HG02885 (cell line): ENCODE data around the gene SLC35B2.
A peak's percentile ranks its signal among the peaks of the same experiment; 100 is the strongest.

Source experiments
- ATAC-seq: cut with Tn5 transposase; IDR thresholded peaks from one replicate; pipeline ENCODE4 v1.9.1; 2021; ENCODE audit warnings: mild to moderate bottlenecking; ENCODE audit not compliant: unreplicated experiment, poor library complexity

SLC35B2 gene

DNA sequence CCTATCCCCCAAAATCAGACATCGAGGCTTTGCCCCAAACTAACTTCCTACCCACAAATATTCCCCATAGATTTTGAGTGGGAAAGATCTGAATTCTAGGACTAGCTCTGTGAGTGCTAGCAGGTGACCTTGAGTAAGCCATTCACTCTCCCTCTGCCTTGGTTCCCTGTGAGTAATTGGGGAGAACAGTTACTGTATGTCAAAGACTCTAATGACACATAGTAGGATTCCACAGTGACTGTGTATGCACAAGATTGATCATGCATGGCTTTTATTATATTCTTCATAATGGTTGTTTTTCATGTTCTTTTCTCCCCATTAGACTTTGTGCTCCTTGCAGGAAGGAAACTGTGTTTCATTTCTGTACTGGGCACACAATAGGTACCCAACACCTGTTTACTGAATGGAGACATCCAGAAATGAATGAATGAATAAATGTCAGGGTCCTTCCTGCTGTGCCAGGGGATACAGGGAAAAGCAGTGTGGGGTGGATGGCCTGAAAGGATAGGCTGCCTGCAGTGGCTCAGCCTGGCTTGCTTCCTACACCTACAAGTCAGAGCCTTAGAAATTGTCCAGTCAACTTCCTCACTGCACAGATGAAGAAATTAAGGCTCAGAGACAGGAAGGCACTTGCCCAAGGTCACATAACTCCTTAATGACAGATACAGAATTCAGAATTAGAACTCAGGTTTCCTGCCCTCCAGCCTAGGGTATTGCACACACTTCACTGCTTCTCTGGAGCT, 12.0 kb upstream of the SLC35B2 start:
- ATAC-seq = no peak

DNA sequence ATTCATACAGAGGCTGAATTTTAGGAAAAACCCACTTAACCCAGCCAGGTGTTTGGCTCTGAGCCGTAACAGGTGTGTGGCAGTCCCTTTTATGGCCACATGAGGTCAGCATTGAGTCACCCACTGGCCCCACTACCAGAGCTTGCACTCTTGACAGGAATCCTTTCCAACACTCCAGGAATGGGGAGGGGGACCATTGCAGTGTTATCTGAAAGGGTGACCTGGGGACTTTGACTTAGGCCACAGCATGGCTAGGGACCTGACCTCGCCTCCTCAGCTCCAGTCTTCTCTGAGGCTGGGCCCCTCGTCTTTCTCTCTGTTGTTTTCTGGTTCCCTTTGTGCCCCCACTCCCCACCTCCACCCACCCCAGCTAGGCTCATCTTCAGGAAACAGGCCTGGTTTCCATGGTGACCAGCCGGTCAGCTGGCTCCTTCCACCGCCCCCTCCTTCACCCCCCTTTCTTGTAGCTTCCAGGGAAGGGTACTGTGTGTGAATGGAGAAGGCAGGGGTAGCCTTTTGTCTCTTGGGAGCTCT, 10.8 kb upstream of the SLC35B2 start:
- no peak for ATAC-seq

DNA sequence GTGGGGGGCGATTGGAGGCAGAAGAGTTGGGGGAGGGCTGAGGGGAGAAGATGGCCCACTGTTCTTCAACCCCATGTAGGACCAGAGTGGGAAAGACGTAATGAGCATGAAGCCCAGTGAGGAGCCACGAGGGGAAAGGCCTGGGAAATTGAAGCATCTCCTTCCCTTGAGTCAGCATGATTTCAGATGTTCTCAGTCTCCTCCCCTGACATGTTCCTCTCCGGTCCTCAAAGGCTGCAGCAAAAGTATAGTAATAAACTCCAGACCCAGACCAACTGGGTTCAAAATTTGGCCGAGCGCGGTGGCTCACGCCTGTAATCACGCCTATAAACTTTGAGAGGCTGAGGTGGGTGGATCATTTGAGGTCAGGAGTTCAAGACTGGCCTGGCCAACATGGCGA, 9.9 kb upstream of the SLC35B2 start:
- no peak for ATAC-seq

DNA sequence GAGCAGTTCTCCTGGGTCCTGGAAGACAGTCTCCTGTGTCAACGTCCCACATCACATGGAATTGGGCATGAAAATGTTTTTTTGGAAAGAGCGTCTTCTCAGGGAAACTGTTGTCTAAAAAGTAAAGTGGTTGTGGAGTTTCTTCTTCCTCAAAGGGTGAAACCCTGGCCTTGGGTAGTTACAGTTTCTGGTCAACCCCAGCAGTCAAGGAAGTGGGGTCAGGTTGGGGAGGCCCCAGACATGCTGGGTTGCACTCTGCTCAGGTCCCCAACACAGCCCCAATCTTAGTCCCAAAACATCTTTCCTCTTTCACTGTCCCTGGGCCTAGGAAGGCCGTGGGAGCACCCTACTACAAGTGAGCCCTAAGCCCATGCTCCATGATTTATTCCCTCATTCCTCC, 9.0 kb upstream of the SLC35B2 start:
- ATAC-seq = peak; percentile 37

DNA sequence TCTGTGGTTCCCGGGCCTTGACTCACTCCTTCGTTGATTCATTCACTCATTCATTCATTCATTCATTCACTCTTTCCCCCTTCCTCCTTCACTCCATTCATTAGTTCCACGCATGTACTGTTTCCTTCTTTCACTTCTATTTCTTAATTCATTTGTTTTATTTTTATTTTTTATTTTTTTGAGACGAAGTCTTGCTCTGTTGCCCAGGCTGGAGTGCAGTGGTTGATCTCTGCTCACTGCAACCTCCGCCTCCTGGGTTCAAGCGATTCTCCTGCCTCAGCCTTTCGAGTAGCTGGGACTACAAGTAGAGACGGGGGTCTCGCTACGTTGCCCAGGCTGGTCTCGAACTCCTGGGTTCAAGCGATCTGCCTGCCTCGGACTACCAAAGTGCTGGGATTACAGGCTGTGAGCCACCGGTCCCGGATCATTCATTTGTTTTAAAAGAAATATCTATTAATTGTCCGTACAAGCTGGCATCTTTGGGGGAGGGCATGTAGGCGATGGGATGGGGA, 8.4 kb upstream of the SLC35B2 start:
- no peak for ATAC-seq

DNA sequence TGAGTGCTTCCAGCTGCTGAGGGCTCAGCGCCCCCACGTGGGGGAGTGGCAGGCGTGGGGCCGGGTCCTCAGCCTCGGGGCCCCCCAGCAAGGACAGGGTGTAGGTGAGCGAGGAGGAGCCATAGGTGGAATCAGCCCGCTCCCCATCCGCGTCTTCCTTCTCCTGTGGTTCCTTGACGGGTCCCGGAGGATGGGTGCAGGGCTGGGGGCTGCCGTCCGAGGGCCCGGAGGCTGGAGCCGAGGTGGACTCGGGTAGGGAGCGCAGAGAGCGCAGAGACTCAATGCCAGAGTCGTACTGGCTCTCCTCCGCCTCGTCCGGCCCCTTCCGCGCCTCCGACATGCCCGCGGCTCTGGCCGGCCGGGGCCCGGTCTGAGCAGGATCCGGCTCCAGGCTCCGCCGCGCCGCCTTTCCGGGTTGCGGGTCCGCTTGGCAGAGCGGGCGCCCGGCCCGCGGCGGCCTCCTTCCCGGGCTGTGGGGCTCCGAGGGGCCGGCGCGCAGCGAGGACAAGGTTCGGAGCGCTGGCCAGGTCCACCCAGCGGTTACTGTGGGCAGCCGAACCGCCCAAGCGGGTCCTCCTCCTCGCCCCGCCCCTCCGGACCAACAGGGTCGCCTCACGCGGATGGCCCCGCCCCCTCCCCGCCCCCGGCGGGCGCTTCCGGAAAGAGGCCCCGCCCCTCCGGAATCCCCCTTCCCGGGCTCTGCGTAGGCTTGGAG, 7.8 kb upstream of the SLC35B2 start, which contains the start of gene NFKBIE:
NFKBIE (minus strand) TSS at position 545 of the 715 bp plus-strand sequence; CDS start at position 340, 205 bp downstream.
- ATAC-seq = peak; percentile 45

DNA sequence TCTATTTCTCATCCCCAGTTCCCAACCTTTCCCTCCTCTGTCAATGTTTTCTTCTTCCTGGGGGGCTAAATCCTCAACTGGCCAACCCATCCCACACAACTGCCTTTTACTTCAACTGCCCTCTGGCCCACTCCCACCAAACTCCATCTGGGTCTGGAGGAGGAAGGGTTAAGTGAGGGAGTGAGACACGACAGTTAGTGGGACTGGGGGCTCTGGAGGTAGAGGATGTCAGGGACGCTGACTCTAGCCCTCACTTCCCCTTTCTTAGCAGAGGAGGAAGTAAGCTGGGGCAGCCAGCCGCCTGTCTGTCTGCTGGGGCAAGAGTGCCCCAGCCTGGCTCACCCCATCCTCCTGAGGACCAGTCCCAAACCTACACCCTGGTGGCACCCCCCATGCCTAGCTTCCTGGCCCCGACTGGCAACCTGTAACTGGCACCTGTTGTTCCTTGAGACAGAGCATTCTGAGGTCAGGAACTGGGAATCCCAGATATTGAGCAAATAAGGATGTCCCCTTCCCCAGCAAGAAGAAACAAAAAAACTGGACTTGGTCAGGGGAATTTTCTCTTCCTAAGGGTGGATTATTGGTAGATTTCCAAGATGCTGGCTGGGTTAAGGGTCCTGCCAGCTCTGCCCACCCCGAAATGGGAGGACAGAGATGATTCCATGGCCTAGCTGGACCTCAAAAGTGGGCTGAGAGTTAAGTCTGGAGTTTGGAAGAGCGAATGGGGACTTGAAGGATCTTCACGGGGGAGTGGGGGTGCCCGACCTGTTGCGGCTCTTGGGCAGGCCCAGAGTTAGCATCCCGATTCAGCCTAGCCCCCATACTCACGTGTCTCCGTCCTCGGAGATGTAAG, 7.1 kb upstream of the SLC35B2 start:
- peak; percentile 26 for ATAC-seq

DNA sequence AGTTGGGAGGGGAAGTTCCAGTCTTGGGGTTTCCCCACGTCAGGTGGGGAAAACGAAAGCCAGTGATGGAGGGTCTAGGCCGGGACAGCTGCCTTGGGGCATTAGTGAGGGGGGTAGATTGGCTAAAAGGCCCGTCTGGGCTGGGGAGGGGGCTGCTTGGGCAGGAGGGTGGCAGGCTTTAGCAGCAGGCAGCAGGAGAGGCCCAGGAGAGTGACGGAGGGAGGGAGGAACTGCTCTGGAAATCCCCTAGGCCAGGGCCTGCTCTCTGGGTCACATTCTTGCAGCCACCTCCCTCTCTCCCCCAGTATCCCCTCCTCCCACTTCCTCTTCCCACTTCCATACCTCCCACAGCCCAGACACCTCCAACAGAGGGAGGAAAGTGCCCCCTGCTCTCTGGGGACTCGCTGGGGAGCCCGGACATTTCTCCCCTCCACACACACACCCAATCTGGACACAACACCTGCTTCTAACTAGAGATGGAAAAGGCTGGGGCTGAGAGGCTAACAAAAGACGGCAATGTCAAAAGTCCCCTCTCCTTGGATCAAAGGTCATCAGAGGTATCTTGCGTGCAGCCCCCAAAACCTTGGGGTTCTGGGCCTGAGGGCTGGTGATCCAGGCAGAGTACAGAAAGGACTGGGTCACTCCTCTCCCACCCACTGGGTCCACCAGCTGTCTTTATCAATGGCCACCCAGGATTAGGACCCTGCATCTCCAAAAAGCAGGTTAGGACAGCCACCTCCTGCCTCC, 6.2 kb upstream of the SLC35B2 start:
- peak; percentile 17 for ATAC-seq

DNA sequence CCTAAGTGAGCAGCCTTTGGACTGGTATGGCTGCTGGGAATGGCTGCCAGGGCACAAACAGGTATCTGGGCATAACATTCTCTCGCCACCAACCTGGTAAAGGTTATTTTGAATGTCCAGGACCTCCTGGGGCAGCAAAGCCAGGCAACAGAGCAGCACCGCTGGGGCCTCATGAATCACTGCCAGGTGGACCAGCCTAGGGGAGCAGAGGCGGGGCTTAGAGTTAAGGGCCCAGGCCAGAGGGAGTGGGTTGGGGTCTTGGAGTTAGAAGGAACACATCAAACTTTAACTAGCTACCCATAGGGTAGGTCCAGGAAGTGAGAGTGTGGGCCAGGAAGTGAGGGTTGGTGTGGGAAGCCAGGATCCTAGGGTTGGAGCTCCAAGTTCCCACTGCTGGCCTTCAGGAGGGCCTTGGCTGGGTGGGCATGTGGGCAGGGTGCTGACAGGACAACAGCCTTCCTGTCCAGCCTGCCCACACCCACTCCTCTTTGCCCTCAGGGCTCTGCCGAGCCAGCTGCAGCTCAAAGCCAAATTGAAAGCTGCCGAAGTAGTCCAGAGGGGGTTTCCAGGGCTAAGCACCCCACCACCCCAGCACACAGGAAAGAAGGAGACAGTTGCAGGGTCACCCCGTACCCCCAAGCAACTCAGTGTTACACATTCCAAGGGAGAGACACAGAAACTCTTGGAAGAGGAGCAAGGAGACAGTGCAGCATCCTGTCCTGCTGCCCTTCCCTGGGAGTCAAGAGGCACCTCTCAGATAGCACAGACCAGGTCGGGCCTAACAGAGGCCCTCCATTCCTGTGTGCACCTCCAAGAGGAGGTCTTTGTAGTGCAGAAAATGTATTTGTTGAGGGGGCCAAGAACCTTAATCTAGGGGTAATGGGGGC, 5.4 kb upstream of the SLC35B2 start:
- no peak for ATAC-seq

DNA sequence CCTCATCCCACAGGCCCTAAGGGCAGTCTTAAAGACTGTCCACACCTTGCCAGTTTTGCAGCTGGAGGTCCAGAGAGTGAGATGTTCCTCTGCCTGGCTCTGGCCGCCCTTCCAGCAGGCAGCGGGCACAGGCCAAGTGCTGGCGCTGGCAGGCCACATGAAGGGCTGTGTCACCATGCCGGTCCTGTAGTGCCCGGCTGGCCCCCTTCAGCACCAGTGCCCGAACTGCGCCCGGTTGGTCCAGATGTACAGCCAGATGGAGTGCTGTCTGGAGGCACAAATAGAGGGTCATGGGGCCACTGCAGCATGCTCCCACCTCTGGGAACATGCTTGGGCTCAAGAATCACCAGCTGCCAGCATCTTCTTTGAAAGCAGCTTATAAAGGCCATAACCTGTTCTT, 4.3 kb upstream of the SLC35B2 start:
- no peak for ATAC-seq

DNA sequence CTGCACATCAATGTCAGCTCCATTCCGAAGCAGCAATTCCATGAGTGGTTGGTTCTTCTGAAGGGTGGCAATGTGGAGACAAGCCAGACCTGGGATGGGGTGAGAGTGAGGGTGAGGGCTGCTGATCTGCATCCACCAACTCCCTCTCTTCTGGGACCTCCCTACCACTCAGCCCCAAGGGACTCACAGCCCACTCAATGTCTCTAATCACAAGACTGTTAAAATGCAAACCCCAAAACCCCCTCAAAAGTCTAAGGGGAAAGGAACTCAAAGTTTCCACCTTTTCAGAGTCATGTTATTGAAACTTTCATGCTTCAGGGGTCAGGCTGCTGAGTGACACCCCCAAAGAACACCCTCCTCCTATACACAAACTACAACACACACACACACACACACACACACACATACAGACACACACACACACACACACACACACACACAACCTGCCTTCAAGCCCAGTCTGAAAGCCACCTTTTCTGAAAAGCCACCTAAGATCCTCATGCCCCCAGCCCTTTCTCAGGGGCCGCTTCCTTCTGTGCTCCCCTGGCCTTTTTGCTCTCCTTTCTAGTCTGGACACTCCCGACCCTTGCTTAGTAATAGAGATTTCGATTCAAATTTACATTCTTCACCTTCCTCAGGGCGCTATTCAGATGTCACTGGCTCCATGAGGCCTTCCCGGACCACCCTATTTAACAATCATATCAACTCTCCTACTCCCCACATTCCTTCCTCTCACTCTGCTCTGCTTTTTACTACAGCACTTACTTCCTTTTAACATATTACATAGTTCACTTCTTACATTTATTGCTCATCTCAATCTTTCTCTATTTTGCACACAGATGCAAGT, 3.3 kb upstream of the SLC35B2 start:
- no peak for ATAC-seq

DNA sequence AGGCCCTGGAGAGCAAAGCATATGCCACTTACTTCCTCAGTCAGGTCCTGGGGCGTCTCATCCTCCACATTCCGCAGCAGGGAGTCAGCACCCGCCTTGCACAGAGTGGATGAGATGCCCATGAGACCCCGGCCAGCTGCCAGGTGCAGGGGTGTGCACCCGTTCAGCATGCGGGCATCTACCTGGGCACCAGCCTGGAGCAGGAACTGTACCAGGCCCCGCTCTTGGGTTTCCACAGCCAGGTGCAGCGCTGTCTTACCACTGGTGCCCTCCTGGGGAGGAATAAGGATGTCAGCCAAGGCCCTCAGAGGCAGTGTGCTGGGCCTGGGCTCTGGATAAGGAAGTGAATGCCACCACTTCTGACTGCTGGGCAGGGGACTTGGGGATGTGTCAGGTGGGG, 2.7 kb upstream of the SLC35B2 start:
- ATAC-seq = no peak

DNA sequence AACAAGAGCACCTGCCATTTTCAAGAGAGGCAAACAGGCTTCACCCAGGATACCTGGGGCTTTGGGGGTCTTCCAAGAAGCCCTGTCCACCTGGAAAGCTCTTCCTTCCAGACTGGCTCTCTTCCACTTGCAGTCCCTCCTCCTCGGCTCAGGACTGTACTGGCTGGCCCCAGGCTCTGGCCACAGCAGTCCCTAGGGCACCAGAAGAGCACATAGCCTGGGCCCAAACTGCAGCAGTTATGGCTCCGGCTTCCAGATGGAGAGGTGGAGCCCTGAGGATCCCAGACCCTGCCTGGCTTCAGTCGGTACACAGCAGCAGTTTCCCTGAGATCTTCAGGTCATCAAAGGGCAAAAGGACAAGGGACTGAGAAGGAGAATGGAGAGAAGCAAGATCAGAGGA, 1.6 kb upstream of the SLC35B2 start:
- ATAC-seq = no peak

DNA sequence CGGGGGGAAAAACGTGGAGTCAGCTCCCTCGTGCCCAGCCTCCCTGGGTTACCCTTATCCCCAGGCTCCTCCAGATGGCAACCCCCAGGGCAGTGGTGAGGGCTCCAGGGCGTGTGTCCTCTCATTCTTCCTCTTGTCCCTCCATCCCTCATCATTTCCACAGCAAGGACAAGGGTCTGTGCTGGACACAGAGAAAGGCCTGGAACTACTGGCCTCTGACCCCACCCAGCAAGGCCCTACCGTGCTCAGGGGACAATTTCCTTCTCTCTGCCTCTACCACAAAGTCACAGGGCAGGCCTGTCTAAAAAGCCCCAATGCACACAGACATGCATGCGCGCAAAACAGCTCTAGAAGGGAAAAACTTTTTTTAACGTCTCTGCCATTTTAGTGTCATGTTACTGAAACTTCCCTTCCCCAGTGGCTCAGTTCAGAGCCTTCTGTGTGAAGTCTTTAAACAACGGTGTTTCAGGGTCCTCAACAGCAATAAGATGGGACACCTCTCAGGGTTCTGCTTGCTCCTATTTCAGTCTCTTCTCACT, 1.1 kb upstream of the SLC35B2 start:
- no peak for ATAC-seq

DNA sequence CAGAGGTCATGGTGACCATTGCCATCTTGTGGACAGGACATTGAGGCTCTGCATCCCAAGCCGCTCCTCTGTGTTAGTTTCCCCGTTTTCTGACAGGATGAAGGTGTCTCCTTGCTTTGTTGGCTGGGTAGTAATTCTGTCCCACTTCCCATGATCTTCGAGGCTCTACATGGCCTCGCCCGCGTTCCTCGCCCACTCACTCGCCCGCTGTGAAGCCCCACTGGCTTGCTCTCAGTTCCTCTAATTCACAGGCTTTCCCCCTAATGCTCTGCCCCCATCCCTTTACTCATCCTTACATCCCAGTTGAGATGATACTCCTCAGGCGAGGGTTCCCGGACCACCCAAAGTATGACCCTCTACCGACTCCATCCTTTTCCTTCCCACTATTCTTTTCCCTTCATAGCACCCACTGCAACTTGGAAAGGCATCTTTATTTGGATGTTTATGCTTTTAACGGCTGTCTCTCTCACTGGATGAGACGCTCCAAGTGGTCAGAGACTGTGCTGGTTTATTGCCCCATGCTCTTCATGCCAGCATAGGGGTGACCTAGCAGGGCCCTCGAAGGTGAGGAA, 511 bp upstream of the SLC35B2 start:
- ATAC-seq = peak; percentile 13

DNA sequence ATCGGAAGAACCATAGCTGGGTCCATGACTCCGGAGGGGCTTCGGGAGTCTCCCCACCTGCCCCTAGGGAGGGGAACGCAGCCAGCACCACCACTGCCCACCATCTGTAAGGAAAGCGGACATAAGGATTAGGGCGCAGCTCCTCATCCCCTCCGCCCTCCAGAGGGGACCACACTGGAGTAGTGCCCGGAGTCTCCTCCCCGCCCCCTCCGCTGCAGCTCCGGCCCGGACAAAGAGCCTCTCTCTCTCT, 628 bp downstream of the SLC35B2 start:
- no peak for ATAC-seq

DNA sequence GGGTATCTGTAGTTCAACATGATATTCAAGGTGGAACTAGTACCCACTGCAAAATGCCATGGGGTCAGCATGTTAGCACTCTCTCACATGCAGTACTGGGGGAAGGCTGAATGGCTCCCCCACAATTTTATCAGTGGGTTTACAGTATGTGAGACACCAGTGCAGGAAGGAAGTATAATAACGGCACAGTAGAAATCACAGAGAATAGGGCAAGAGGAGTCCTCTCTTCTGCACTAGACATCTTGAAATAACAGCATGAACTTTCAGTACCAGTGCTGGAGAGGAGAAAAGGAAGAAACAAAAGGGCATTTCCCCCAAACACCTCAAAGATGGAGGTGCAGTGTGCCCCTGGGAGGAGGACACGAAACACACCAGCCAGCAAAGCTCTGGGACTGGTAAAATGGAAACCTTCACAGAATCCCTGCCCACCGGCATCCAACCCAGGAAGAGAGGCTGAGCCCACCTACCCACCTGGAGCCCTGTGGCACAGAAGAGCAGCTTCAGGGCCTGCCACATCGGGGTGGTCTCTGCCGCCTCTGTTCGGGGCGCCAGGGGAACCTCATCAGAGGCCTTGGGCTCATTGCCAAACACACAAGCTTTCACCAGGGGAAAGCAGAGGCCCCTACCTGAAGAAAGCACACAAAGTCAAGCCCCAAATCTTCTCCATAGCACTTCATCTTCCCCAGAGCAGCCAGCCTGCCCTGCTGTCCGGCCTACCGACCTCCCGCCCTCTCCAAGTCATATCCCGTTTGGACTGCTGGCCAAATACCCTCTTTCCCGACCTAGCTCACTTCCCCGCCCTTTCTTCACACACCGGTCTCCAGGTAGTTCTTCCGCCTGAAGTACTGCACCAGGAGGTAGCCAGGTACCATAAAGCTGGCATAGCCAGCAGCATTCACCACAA, 1.2 kb downstream of the SLC35B2 start:
- no peak for ATAC-seq
